HG03558 (cell line): ENCODE data around the gene GPBP1.
"Not testable (repeated sequence)": the region's sequence is repeated elsewhere in the genome, so short reads cannot be mapped to it uniquely, and the experiment has no call there.

ENCODE experiments used
- ATAC-seq: cut with Tn5 transposase; IDR thresholded peaks from one replicate; pipeline ENCODE4 v1.9.1; 2021; ENCODE audit warnings: moderate number of reproducible peaks; ENCODE audit not compliant: unreplicated experiment; ENCODE audit errors: extremely low read depth

GPBP1 gene, protein sequence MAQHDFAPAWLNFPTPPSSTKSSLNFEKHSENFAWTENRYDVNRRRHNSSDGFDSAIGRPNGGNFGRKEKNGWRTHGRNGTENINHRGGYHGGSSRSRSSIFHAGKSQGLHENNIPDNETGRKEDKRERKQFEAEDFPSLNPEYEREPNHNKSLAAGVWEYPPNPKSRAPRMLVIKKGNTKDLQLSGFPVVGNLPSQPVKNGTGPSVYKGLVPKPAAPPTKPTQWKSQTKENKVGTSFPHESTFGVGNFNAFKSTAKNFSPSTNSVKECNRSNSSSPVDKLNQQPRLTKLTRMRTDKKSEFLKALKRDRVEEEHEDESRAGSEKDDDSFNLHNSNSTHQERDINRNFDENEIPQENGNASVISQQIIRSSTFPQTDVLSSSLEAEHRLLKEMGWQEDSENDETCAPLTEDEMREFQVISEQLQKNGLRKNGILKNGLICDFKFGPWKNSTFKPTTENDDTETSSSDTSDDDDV

DNA sequence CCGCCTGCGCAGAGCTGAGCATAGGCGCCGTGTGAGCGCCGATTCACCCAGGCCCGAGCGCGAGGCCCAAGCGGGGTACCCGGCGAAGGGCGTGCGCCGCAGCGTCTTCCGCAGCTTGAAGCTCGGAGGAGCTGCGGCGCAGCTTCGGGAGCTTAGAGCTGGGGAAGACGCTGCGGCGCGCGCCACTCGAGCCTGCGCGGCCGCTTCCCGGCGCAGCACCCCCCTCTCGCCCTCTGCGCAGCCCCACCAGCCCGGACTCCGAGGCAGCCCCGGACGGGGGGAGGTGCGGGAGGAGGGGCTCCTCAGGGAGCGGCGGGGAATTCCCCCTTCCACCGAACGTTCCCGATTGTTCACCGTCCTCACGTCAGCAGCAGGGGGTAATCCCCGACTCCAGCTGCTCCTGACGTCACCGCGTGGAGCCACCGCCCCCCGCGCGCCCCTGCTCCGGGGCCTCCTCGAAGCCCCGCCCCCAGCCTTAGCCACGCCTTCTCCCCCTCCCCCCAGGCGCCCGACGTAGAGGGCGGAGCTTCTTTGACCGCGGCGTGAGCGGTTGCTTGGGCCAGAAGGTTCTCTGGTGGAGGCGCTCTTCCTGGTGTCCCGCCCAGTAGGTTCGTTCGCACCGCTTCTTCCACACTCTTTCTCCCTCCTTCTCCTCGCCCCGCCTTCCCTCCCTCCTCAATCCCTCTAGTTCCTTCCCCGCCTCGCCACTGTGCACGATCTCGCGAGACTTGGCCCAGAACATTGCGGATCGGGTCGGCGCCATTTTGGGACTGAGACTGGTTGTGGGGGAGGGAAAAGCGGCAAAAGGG, at the start of gene GPBP1:
TSS of gene GPBP1 (plus strand) at position 741 of the 809 bp plus-strand sequence. CDS start 40,072 bp downstream, outside the sequence.
- ATAC-seq, result peak; percentile 46

DNA sequence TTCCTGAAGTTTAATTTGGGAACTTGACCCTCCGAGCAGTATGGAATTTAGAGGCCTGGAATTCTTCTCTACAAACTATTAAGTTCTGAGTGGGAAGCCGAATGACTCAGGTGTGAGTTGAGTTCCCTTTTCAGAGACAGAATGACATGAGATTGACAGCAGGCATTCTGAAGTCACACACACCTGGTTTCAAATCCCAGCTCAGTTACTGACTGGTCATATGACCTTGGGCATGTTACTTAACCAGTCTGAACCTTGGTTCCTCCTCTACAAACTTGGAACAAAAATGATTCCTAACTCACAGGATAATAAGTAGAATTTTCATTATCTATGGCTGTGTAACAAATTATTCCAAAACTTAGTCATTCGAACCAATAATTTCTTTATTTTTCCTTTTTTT, 45.5 kb upstream of the GPBP1 start:
- ATAC-seq, result no peak

DNA sequence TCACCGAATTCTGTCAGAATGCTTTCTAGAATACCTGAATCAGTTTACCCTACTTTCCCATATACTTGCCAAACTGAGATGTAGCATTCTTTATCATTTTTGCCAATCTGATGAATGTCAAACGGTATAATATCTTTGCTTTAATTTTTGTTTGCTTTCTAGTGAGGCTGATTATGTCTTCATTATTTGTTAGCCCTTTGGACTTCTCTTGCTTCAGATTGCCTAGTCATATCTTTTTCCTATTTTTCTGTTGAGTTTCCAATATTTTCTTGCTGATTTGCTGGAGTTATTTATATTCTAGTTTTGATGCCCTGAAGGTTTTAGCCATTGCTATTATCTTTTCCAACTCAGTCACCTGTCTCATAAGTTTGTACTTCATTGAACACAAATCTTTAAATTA, 40.3 kb upstream of the GPBP1 start:
- no peak for ATAC-seq

DNA sequence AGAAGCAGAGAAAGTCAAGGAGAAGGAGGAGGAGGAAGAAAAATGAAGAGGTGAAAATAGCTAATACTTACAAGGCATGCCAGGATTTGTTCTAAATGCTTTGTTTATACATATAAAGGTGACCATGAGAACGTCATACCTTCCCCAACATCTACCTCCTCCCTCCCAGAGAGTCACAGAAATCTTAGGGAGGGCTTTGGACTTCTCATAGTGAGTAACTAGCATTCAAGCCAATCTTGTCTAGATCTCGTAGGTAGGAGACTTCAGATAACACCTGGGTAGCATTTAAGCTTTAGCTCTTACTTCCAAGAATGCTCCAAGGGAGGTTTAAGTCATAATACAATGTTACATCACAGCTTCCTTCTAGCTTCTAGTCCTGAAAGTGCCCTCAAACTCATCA, 36.5 kb upstream of the GPBP1 start:
- ATAC-seq, result no peak

DNA sequence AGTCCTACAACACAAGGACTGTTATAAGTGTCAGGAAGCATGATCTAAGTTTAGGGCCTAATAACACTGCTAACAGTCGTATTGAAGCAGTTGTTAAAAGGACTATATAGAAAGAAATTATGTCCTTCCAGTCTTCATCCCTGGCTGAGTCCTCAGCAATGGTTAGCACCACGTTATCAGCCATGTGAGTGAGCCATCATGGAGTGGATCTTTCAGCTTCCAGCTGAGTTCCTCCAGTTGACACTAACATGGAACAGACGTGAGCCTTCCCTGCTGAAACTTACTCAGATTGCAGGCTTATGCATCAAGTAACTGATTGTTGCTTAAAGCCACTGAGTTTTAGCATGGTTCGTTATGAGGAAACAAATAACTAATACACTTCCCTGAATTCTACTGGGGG, 21.5 kb upstream of the GPBP1 start:
- ATAC-seq, result no peak

DNA sequence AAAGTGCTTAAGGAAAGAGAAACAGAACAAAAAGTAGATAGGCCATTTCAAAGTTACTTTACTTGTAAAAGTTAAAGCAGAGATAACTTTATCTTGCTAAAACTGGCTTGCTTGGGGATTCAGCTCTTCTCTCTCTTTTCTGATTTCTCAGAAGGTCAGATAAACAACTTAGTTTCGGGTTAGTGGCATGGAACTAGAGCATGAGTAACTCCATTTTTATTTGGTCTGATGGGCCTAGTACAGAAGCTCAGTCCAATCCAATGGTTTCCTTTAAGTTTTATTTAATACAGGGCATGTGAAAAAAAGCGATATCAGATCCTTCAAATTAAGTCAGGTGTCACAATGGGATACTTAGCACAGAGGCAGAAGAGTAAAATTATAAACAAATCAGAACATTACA, 18.8 kb upstream of the GPBP1 start:
- no peak for ATAC-seq

DNA sequence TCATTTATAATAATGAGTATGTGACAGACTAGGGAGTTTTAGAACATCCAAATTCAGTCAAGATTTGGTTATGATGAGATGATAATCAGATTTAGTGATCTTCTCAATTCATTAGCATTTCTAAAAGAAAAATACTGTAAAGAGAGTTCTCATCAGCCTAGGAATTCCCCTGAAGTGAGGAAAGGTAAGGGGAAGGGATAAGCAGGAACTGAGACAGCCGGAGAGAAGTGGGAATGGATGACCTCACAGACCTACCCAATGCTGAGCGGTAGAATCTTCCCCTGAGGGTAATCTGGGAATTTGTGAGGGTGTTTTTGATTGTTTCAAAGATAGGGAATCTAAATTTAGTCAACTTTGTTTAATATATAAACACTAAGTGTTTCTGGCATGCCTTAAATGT, 16.7 kb upstream of the GPBP1 start:
- ATAC-seq, result no peak

DNA sequence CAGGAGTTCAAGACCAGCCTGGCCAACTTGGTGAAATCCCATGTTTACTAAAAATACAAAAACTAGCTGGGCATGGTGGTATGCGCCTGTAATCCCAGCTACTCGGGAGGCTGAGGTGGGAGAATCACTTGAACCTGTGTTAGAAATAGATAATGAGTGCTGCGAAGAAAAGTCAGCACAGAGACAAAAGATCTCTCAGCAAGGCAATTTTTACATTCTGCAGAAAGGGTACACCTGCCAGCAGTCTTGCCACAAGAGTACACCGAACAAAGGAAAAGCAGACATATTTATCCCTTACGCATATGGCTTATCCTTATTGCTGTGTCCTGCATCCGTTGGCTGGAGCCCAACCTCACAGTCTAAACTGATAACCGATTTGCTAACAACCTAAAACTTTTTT, 16.2 kb upstream of the GPBP1 start:
- ATAC-seq, result no peak

DNA sequence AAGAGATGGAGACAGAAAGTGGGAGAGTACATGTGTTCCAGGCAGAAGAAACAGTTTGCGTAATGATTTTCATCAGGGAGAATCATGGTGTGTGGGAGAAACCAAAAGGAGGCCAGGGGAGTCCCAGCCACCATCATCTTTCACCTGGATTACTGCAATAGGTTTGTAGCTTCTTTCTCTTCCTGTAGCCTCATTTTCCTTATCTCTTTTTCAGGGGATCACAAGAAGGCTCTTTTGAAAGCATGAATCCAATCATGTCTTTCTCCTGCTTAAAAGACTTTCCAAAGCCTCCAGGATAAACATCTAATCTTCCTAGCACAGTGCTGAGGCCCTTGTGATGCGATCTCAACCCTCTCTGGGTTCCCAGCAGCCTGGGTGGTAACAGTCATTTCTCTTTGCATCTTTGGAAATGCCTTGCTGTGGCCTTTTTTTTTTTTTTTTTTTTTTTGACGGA, 10.3 kb upstream of the GPBP1 start:
- no peak for ATAC-seq

DNA sequence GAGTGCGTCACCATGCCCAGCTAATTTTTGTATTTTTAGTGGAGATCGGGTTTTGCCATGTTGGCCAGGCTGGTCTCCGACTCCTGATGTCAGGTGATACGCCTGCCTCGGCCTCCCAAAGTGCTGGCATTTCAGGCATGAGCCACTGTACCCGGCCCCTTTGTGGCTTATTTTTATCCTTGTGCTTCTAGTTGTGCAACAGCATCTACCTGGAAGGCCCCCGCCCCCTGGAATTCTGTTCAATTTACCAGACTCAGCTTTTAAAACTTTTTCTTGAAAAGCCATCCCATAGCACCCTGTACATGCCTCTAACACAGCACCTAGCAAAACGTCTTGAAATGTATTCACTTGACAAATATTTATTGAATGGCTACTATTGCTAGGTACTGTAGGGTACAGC, 9.7 kb upstream of the GPBP1 start:
- ATAC-seq, result no peak

DNA sequence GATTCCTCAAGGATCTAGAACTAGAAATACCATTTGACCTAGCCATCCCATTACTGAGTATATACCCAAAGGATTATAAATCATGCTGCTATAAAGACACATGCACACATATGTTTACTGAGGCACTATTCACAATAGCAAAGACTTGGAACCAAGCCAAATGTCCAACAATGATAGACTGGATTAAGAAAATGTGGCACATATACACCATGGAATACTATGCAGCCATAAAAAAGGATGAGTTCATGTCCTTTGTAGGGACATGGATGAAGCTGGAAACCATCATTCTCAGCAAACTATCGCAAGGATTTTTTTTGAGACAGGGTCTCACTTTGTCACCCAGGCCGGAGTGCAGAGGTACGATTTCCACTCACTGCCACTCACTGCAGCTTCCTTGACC, 8.7 kb upstream of the GPBP1 start:
- ATAC-seq, result not testable (repeated sequence)

DNA sequence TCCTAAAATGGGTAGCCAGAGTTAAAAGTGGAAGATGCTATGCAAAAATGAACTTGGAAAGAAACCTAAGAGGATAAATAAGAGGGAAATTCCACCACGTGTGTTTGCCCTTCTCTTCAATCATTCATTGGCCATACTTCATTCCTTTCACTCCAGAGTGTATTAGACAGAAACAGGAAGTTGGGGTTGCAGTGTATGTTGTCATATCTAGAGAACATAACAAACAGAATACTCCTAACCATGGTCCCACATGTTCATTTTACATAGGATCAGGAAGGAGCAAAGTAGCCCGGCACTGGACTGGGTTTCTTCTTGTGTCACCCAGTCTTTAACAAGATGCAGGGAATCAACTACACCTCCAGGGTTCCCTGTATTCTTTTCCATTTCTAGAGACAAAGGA, 7.6 kb upstream of the GPBP1 start:
- ATAC-seq, result peak; percentile 62

DNA sequence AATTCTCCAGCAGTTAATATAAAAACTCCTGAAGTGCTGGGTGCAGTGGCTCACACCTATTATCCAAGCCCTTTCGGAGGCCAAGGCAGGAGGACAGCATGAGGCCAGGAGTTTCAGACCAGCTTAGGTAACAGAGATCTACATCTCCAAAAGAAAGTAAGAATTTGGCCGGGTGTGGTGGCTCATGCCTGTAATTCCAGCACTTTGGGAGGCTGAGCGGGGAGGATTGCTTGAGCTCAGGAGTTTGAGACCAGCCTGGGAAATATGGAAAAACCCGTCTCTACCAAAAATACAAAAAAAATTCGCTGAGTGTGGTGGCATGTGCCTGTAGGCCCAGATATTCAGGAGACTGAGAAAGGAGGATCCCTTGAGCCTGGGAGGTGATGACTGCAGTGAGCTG, 6.7 kb upstream of the GPBP1 start:
- ATAC-seq, result no peak

DNA sequence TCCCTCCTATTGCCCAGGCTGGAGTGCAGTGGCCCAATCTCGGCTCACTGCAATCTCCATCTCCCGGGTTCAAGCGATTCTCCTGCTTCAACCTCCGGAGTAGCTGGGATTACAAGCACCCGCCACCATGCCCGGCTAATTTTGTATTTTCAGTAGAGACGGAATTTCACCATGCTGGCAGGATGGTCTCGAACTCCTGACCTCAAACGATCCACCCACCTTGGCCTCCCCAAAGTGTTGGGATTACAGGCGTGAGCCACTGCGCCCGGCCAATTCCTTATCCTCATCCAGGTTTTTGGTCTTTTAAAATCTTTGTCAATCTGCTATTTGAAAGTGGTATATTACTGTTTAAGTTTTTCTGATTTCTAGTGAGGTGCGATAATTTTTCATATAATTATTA, 3.7 kb upstream of the GPBP1 start:
- not testable (repeated sequence) for ATAC-seq

DNA sequence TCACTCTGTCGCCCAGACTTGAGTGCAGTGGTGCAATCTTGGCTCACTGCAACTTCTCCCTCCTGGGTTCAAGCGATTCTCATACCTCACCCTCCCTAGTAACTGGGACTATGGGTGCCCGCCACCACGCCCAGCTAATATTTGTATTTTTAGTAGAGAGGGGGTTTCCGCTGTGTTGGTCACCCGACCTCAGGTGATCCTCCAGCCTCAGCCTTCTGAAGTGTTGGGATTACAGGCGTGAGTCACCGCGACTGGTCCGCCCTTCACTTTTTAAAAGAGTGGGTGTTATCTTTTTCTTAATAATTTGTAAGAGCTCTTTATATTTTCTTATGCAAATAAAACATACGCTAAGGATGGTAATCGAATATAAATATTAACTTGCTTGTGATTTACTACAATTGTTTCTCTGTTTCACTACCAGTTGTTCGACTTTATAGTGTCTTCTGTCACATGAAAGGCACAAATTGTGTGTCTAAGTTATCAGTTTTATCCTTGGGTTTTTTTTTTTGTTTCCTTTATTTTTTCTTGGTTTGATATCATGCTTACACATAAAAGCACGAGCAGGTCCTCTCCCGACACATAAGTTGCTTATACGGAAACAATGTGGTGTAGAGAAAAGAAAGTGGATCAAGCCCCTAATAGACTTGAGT, 1.9 kb upstream of the GPBP1 start:
- no peak for ATAC-seq

DNA sequence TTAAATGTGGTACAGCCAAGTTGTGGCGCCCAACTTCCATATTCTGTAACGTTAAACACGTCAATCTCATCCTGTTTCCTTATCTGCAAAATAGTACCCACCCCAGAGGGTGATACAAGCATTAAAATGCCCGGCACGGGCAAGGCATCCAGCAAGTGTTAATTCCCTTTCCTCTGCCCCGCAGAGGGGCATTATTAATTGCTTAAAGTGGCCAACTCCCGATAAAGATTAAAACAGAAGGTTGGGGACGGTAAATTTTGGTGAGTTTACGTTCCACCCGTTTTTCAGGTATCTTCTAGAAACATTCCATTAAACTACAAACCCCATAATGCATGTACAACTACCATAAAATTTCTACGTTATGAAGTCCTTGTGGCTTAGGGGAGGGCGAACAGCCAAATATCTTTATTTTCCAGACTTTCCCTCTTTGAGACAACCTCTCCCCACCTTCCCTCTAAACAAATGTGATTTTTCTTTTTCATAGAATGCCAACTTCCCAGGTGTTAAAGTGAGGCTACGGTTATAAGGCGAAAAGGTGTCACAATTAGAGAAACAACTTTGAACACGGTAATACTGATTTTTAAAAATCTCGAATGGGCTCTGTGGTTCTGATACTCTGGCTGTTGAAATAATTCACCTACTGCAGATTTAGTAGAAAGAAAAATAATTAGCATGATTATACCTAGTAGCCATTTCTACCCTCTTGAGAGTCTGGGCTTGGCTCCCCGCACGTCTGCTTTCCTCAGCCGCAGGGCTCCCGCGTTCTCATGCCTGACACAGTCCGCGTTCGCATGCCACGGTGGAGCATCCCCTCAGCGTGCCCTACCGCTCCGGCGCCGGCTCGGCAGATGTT, 1.2 kb upstream of the GPBP1 start:
- no peak for ATAC-seq

DNA sequence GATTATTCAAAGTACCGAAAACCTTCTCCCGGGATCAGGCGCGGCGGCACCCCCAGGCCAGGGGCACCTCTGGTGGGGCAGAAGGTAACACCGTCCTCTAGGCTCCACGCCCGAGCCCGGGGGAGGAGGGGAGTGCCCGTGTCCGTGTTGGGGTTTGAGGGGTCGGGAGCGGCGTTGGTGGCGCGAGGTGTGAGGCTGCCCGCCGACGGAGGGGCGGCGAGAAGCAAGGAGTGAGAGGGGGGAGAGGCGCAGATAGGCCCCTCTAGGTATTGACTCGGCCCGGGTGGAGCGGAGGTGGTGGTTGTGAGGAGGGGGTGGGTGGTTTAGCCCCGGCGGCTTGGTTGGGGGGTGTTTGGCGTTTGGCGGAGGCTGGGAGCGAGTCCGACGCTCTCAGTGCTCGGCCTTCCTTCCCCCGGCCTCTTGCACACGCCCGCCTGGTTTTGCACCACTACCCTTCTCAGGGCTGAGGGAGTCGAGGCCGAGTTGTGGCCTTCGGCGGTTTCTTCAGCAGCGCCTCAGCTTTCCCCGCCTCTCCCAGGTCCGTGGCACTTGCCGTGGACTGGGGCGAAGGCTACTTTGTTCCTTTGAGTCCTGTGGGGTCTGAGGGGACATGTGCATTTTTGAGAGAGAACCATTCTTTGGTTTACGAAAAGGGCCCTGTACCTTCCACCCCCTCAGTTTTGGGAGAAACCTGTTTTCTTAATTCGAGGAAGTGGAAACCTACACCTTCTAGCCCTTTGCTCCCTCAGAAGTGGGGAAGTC, 450 bp downstream of the GPBP1 start:
- ATAC-seq, result no peak

DNA sequence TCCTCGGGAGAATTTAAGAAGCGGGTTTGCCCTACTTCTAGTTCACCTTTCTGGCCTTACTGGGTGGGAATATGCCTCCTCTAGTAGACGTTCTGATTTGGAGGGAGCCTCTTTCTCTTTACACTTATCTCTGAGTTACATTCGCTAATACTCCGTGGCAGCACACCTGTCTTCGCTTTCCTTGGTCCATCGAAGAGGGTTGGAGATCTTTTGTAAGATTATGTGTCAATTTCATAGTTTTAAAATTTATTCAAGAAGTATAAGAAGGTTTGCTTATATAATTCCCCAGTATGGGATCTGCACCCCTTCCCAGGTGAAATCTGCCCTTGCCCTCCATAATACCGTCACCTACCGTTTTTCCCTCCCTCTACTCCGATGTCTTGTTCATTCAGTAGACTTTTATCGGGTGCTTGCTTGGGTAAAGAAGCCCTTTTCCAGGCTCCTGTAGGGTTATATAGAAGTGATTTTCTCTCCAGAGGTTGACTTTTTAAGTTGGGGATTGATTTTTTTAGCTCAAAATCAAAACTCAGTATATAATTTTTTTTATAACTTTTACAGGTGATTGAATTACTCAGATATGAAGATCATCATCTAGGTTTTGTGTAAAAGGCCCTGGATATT, 1.1 kb downstream of the GPBP1 start:
- no peak for ATAC-seq
